K562 (cell line): ENCODE measurements around the gene ZFYVE16. TPM values are rescaled to one million over a fixed set of nuclear protein-coding genes. Genes with fewer than 3 reads are reported as not detected.

Source experiments
- EGR1 ChIP-seq: fragments of 450-650 bp; conservative IDR thresholded peaks from 2 replicates; pipeline ENCODE4 v1.6.1; 2017; ENCODE audit warnings: mild to moderate bottlenecking
- ETV1 ChIP-seq: fragments of 450-650 bp; conservative IDR thresholded peaks from 2 replicates; pipeline ENCODE4 v1.6.1; 2016; ENCODE audit warnings: missing genetic modification characterization, control low read depth, low read depth, missing compliant biosample characterization
- ILK ChIP-seq: fragments of 450-650 bp; IDR thresholded peaks from 2 replicates; pipeline ENCODE4 v1.6.1; 2016; ENCODE audit warnings: missing genetic modification characterization, low read depth, mild to moderate bottlenecking, missing compliant biosample characterization, moderate library complexity, borderline replicate concordance
- LCOR ChIP-seq: sonication (generic); formaldehyde crosslinking; IDR thresholded peaks from 2 replicates; pipeline ENCODE4 v1.8.0; 2022; ENCODE audit warnings: mild to moderate bottlenecking, missing genetic modification reagents
- RFX5 ChIP-seq: IDR thresholded peaks from 2 replicates; pipeline ENCODE4 v1.6.1; 2011; ENCODE audit warnings: low read depth, mild to moderate bottlenecking, improper control_type of control experiment, low read length
- TAF1 ChIP-seq: IDR thresholded peaks from 2 replicates; pipeline ENCODE4 v1.6.1; 2011; ENCODE audit warnings: mild to moderate bottlenecking, low read length, moderate library complexity; ENCODE audit not compliant: insufficient read depth, control insufficient read depth, severe bottlenecking; ENCODE audit errors: extremely low read depth
- TARDBP ChIP-seq: fragments of 450-650 bp; IDR thresholded peaks from 2 replicates; pipeline ENCODE4 v1.6.1; 2016
- TGIF2 ChIP-seq: sonication (generic); formaldehyde crosslinking; IDR thresholded peaks from 2 replicates; pipeline ENCODE4 v1.8.1; 2022; ENCODE audit warnings: mild to moderate bottlenecking, missing genetic modification reagents, moderate library complexity
- ZNF584 ChIP-seq: fragments of 200-800 bp; sonication (Bioruptor generic); IDR thresholded peaks from 2 replicates; pipeline ENCODE4 v1.6.1; 2016; ENCODE audit warnings: low read depth, mild to moderate bottlenecking, missing genetic modification characterization, missing compliant biosample characterization
- polyA plus RNA-seq, 8 experiments: library from polyadenylated mRNA; depleted of rRNA in 4 of 8; stranded (reverse) in 5 of 8; unstranded in 3 of 8; fragments of >200 nt; fragmentation: Nextera tagmentation in 2 of 8; fragmentation: Illumina TruSeq in 1 of 8; extraction: Ambion mirVana in 2 of 8; extraction: Trizol in 1 of 8; gene quantifications; 2 replicates each; pipeline versions ENCODE4 v1.2.1 to v1.2.3, GENCODE V29; 2011 to 2014; ENCODE audit warnings: inconsistent platforms in 1 of 8, missing spikeins in 1 of 8
- total RNA-seq, 7 experiments: library from RNA; depleted of rRNA in 6 of 7; stranded (reverse); fragments of >200 nt in 6 of 7; fragmentation: Illumina TruSeq in 2 of 7; extraction: Trizol in 2 of 7; gene quantifications; 2 replicates each; pipeline versions ENCODE4 v1.2.1 to v1.2.3, GENCODE V29; 2011 to 2021; ENCODE audit warnings: low replicate concordance in 1 of 7
- TF ChIP-seq, protein P1 (sequence below), 2 experiments: IDR thresholded peaks; 2 replicates each; pipeline ENCODE4 v1.6.1; 2011; ENCODE audit warnings: borderline replicate concordance in 1 of 2, control low read depth in 1 of 2, low read depth in 1 of 2, low read length in 1 of 2, mild to moderate bottlenecking in 1 of 2, mixed read lengths in 1 of 2, moderate library complexity in 1 of 2; ENCODE audit not compliant: insufficient read depth in 1 of 2, insufficient read length in 1 of 2, poor library complexity in 1 of 2, severe bottlenecking in 1 of 2; ENCODE audit errors: extremely low read depth in 1 of 2
- TF ChIP-seq, protein P2 (sequence below): fragments of 450-650 bp; IDR thresholded peaks from 2 replicates; pipeline ENCODE4 v1.6.1; 2018; ENCODE audit not compliant: partially characterized antibody
- TF ChIP-seq, protein P3 (sequence below): fragments of 200-800 bp; sonication (Bioruptor generic); IDR thresholded peaks from 2 replicates; pipeline ENCODE4 v1.6.1; 2017; ENCODE audit warnings: missing genetic modification characterization, missing compliant biosample characterization
- TF ChIP-seq, protein P4 (sequence below): fragments of 250-450 bp; sonication (Bioruptor Pico); IDR thresholded peaks from 2 replicates; pipeline ENCODE4 v1.8.0; 2021; ENCODE audit warnings: moderate library complexity, mild to moderate bottlenecking, inconsistent platforms

Gene ZFYVE16
- total and polyA plus RNA-seq, 9 of the 15 experiments (the other 6 are each of a cell fraction or from before 2014, with no cell fraction given), result 6.0 to 18.9 (median 12.5) TPM

DNA sequence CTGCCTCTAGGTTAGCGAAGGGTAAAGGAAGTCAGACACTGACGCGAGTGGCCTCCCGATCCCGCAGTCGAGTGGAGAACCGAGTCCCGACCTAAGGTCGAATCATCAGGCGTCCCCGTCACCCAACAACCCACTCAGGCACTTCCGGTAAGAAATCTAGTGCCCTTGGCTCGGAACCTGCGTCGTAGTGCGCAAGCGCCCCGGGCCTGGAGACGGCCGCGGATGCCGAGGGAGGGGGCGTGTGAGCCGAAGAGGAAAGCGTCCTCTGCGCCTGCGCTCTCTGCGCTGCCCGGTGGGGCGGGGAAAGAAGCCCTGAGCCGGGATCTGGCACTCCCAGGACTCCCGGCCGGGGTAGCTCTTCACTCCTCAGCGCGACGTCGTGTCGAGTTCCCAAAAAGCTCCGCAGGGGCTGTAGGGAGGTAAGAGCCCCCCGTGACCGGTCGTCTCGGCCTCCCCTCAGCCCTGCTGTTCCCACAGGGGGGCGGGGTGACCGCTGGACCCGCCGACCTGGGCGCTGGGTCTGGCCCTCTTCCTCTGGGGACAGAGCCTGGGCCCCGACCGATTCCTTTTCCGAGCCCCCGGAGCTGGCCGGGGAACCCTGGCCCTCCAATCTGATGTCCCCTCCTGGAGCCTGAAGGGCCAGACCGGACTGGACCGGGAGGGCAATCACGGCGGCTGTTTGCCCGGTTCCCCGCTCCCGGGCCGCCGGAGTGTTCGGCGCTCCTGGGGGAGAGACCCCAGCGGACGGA is at the start of gene ZFYVE16 (continued):
- TF ChIP-seq, protein P1, sequence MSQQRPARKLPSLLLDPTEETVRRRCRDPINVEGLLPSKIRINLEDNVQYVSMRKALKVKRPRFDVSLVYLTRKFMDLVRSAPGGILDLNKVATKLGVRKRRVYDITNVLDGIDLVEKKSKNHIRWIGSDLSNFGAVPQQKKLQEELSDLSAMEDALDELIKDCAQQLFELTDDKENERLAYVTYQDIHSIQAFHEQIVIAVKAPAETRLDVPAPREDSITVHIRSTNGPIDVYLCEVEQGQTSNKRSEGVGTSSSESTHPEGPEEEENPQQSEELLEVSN (IDR thresholded peaks at IDR 0.05; ENCODE audit: borderline replicate concordance in 1 of 2, extremely low read depth in 1 of 2, insufficient read depth in 1 of 2, insufficient read length in 1 of 2, low read depth in 1 of 2, low read length in 1 of 2, poor library complexity in 1 of 2, severe bottlenecking in 1 of 2), result peak in 1 of 2 experiments; percentile 16
- TF ChIP-seq LCOR (CRISPR knock-in tag) (peak; percentile 74), RFX5 (no peak), TARDBP (peak; percentile 79), TGIF2 (CRISPR knock-in tag) (peak; percentile 58; the same call in 1 of the 2 replicates), EGR1 (peak; percentile 76), ILK (tag) (no peak), ETV1 (peak; percentile 88), TAF1 (peak; percentile 67), ZNF584 (CRISPR knock-in tag) (0 out of 2 replicates have a peak, but pooled peaks have one; percentile 11)
- TF ChIP-seq, protein P2, sequence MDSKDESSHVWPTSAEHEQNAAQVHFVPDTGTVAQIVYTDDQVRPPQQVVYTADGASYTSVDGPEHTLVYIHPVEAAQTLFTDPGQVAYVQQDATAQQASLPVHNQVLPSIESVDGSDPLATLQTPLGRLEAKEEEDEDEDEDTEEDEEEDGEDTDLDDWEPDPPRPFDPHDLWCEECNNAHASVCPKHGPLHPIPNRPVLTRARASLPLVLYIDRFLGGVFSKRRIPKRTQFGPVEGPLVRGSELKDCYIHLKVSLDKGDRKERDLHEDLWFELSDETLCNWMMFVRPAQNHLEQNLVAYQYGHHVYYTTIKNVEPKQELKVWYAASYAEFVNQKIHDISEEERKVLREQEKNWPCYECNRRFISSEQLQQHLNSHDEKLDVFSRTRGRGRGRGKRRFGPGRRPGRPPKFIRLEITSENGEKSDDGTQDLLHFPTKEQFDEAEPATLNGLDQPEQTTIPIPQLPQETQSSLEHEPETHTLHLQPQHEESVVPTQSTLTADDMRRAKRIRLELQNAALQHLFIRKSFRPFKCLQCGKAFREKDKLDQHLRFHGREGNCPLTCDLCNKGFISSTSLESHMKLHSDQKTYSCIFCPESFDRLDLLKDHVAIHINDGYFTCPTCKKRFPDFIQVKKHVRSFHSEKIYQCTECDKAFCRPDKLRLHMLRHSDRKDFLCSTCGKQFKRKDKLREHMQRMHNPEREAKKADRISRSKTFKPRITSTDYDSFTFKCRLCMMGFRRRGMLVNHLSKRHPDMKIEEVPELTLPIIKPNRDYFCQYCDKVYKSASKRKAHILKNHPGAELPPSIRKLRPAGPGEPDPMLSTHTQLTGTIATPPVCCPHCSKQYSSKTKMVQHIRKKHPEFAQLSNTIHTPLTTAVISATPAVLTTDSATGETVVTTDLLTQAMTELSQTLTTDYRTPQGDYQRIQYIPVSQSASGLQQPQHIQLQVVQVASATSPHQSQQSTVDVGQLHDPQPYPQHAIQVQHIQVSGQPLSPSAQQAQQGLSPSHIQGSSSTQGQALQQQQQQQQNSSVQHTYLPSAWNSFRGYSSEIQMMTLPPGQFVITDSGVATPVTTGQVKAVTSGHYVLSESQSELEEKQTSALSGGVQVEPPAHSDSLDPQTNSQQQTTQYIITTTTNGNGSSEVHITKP, result peak; percentile 43
- TF ChIP-seq, protein P3, sequence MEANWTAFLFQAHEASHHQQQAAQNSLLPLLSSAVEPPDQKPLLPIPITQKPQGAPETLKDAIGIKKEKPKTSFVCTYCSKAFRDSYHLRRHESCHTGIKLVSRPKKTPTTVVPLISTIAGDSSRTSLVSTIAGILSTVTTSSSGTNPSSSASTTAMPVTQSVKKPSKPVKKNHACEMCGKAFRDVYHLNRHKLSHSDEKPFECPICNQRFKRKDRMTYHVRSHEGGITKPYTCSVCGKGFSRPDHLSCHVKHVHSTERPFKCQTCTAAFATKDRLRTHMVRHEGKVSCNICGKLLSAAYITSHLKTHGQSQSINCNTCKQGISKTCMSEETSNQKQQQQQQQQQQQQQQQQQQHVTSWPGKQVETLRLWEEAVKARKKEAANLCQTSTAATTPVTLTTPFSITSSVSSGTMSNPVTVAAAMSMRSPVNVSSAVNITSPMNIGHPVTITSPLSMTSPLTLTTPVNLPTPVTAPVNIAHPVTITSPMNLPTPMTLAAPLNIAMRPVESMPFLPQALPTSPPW (CRISPR knock-in tag), result peak; percentile 57
- TF ChIP-seq, protein P4, sequence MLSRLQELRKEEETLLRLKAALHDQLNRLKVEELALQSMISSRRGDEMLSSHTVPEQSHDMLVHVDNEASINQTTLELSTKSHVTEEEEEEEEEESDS, result no peak
